SIG-M5 treated with dmso at 0.1 percent for 504 hours (cell line): ENCODE results near the gene SGCD.

Source experiments
- DNase-seq: peaks from one replicate; lab custom pipeline; 2025; ENCODE audit not compliant: unreplicated experiment; lab: John Stamatoyannopoulos, UW

Gene SGCD

GRCh38 chr5:156451505-156451904 lies 124.5 kb downstream of the SGCD start:
- no peak for DNase-seq

DNA sequence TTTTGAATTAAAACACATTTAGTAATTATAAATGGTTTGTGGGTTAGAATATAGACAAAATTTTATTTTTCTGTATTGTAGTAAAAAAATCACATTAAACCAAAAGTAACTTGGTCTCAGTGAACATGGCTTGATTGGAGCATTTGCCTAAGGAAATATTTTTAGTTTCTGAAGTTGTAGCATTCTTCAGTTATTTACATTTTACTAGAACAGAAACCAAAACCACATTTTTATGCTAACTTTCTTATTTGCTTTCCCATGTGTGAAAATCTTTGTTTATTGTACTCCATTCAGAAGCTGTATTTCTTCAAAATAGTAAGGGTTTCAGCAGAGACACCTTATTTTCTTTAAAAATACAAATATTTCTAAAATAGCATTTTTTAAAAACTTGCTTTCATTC lies 129.9 kb downstream of the SGCD start:
- DNase-seq = no peak

DNA sequence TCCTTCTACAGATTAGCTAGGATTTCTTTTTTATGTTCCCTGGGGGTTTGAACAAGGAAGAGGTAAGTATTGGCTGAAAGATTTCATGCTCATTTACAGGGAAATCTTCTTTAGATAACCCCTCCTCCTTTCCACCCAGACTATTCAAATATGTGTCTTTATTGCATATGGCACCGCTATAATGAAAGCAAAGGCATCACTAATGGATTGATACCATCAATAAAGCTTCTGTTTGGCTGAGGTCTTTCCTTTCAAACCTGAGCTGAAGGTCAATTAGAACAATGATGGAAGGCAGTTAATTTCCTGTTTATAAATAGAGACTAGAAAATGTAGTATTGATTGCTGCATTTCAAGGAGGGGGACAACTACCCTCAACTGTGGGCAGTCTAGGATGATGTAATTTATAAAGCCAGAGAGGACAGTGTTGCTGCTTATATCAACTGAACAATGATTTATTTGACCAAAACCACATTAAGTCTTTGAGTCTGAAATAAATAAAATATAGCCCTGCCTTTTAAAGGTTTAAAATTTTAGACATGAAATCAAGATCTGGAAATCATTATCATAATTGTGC lies 132.9 kb downstream of the SGCD start:
- DNase-seq = no peak

- no peak for DNase-seq
Measured at GRCh38 chr5:156460471-156460870, 133.5 kb downstream of the SGCD start.

GRCh38 chr5:156466871-156467270 lies 139.9 kb downstream of the SGCD start:
- DNase-seq = no peak

GRCh38 chr5:156469636-156470035 lies 142.7 kb downstream of the SGCD start:
- DNase-seq = no peak

- DNase-seq = no peak
Measured at GRCh38 chr5:156471893-156472292, 144.9 kb downstream of the SGCD start.

- DNase-seq = peak; percentile 91
Measured at GRCh38 chr5:156473269-156473908, 146.4 kb downstream of the SGCD start.

- DNase-seq = no peak
Measured at GRCh38 chr5:156474251-156474650, 147.3 kb downstream of the SGCD start.

DNA sequence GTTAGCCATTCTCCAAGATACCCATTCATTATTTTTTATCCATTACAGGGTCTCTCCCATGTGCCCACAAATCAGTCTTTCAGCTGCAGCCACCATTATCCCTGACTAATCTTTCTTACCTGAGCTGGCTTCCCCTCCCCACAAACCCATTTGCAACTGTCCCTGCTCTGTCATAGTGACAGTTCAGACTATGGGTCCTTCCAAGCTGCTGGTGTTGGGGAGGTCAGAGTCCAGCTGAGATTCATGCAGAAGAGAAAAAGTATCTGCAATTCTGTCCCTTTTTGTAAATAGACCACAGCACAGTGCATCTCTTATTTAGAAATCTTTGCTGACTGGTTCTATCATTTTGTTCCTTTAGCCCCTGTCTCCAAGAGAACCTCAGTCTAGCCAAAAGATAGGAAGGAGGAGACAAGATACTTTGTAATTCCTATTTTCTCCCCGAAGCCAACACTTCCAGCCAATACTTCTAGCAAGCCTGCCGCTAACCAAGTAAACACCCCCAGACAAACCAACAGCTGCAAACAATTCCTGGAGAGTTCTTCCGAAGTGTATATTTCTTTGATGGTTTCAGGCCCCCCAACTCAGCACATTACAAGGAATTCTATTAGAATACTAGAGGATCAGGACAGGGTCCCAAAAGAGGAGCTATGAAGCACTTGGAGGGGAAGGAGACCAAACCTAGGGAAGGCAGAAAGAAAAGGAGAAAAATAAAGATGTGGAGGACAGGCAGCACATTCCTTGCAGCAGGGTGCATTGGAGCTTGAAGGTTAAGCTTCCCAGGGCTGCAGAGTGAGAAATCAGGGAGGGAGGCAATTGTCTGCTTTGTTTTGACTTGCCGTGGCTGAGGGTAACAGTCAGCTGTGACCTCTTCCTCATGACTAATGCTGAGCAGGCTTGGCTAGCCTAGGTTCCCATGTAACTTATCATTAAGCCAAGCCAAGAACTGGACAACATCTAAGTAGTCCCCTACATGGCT lies 148.5 kb downstream of the SGCD start:
- DNase-seq = peak; percentile 6

GRCh38 chr5:156476158-156476551 lies 149.2 kb downstream of the SGCD start:
- no peak for DNase-seq

DNA sequence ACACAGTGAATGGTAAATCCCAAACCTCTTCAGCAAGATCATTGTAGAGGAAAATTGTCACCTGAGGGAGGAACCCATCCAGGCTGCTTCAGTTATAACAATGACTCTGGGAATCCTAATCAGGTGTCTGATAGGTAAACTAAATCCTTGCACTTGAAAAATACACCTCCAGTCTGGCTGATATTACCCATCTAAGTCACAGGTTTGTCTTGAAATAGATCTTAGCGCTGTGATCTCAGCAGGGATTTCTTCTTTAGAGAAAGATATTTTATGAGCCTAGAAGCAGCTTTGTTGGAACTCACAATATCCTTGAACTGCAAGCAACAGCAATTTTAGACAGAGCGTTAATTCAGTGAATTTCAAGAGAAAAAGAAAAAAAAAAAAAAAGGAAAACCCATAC lies 149.7 kb downstream of the SGCD start:
- DNase-seq = no peak

- DNase-seq = no peak
Measured at GRCh38 chr5:156477196-156477595, 150.2 kb downstream of the SGCD start.

DNA sequence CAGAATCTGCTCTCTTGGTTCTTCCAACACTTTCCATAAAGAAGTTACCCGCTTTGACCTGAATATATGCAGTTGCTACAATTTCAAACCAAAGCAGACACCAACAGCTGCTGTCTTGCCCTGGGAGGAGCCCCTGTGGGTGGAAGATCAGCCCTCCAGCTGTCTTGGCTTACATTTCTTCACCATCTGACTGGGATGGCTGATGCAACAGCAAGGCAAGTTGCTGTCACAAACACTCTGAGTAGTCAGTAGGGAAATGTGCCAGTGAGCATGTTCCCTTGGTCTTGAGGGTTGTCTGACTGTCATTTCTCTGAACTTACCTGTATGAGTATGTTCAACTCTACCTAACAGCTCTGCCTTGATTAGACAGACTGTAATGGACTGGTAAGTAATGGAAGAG lies 152.9 kb downstream of the SGCD start:
- DNase-seq = peak; percentile 88

DNA sequence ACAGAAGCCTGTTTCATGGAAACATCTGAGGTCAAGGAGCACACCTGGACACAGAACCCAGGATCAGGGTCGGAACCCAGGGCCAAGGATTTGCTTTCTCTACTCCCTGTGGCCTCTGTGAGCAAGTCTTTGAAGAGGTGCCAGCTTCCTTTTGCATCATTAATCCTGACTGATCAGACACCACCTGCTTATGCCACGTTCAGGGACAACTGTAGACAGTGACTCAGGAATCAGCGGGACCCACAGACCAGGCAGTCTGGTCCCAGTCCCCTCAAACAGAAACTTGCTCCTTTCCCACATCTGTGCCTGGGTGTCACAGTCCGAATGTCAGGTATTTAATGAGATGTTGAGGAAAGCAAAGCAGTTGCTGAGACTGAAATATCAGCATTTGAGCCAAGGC lies 154.8 kb downstream of the SGCD start:
- no peak for DNase-seq

GRCh38 chr5:156482818-156483217 lies 155.9 kb downstream of the SGCD start:
- peak; percentile 17 for DNase-seq

DNA sequence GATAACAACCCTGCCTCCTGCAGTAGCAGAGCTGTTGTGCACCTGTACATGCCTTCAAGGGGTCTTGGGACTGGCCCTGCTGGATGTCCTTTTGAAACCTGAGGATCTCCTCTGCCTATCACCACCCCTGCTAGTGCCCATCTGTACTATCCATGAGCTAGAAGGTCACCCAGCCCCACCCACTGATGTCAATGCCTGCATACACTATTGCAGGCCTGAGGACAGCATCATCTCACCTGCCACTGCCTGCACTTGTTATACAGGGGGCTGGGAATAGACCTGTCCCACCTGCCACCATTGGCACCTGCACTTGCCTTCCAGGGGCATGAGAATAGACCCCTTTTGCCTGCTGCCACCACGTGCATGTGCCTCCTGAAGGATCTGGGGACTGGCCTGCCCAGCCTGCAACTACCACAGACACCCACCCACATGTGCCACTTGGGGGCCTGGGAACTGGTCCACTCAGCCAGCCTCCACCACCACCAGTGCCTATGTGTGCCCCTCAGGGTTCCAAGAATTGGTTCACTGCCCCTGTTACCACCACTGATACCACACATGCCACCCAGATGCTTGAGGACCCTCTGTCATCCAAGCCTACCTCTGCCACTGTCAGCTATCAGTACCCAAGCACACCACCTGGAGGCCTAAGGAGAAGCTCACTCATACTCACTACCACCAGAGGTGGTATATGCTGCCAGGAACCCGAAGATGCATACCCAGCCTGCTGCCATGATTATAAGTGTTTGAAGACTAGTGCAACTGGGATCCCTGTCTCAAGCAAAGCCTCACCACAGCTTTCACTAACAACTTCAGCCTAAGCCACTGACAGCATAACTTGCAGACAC lies 159.7 kb downstream of the SGCD start:
- DNase-seq = no peak

- no peak for DNase-seq
Measured at GRCh38 chr5:156491766-156492165, 164.8 kb downstream of the SGCD start.

DNA sequence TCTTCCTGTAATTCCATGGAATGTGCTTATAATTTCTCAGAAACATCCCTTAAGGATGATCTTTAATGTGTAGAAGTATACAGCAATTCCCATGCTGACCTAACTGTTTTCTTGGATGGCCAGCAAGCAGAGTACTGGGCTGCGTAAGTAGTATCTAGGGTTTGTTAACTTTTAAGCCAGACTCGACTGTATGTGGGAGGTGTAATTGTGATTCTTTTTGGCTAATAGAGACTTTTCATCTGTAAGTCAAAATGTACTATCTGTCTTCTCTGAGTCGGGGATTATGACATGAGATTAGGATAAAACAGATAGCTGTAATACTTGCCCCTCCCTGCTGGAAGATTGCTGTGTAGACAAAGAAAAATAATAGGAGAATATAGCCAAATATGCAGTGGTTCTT lies 169.3 kb downstream of the SGCD start:
- no peak for DNase-seq

DNA sequence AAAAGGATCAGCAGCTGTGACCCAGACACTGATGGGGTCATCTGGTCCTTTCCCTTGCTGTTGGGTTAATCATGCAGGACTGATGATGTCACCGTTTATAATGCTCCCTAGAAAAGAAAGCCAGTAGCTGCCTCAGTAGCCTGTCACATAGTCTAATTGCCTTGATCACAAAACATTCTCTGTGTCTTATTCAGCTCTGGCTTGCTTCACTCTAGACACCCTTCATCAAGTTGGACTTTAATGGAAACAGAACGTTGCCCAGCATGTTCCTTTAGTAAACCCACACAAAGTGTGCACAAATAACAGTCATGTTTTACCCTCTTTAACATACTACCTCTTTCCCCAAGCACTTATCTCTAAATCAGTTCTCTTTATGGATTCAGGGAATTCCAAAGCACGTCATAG lies 170.8 kb downstream of the SGCD start:
- no peak for DNase-seq
